OCI-LY3 (cell line): ENCODE data around the gene CRIM1.

Experiments
- H2AFZ ChIP-seq: fragments of 200-600, 300-600 bp; shearing (Covaris generic); 2 replicates; pipeline ENCODE4 v1.6.0; 2014; ENCODE audit warnings: antibody characterized with exemption, low read depth, low read length
- H3K27ac ChIP-seq: fragments of 200-600, 300-600 bp; sonication (generic); 2 replicates; pipeline ENCODE4 v1.5.1; 2014; ENCODE audit warnings: mild to moderate bottlenecking, low read length, moderate library complexity, mixed read lengths
- H3K27me3 ChIP-seq: fragments of 200-600, 300-600 bp; sonication (generic); 2 replicates; pipeline ENCODE4 v1.6.1; 2014; ENCODE audit warnings: low read depth, low read length, mixed read lengths
- H3K36me3 ChIP-seq: fragments of 200-600, 300-600 bp; sonication (generic); replicated peaks from 2 replicates; pipeline ENCODE3; 2014; ENCODE audit warnings: low read depth, low read length, mixed read lengths
- H3K4me1 ChIP-seq: fragments of 300-600, 200-600 bp; sonication (generic); 2 replicates; pipeline ENCODE4 v1.6.1; 2014; ENCODE audit warnings: low read length, mixed read lengths
- H3K4me2 ChIP-seq: fragments of 200-600, 300-600 bp; sonication (generic); 2 replicates; pipeline ENCODE4 v1.6.1; 2014; ENCODE audit warnings: low read length, mixed read lengths
- H3K4me3 ChIP-seq: fragments of 300-600, 200-600 bp; sonication (generic); 2 replicates; pipeline ENCODE4 v1.5.1; 2014; ENCODE audit warnings: antibody characterized with exemption, mild to moderate bottlenecking, low read length, moderate library complexity
- H3K79me2 ChIP-seq: fragments of 300-600, 200-600 bp; shearing (Covaris generic); 2 replicates; pipeline ENCODE4 v1.6.1; 2014; ENCODE audit warnings: mild to moderate bottlenecking, low read length, mixed read lengths
- H3K9ac ChIP-seq: fragments of 300-600, 200-600 bp; shearing (Covaris generic); 2 replicates; pipeline ENCODE4 v1.6.0; 2014; ENCODE audit warnings: mild to moderate bottlenecking, low read length, moderate library complexity
- H3K9me3 ChIP-seq: fragments of 200-600, 300-600 bp; shearing (Covaris generic); 2 replicates; pipeline ENCODE4 v1.6.1; 2014; ENCODE audit warnings: low read length, mixed read lengths; ENCODE audit not compliant: insufficient read depth
- H4K20me1 ChIP-seq: fragments of 200-600, 300-600 bp; sonication (generic); 2 replicates; pipeline ENCODE4 v1.6.1; 2016; ENCODE audit warnings: low read length, mixed read lengths; ENCODE audit not compliant: insufficient read depth
- EZH2phosphoT487 ChIP-seq: fragments of 200-600 bp; shearing (Covaris generic); IDR thresholded peaks from 2 replicates; pipeline ENCODE4 v1.6.1; 2018; ENCODE audit warnings: antibody characterized with exemption, mixed run types, low read depth
- TF ChIP-seq, protein P1 (sequence below): fragments of 200-600, 300-600 bp; sonication (generic); IDR thresholded peaks from 2 replicates; pipeline ENCODE4 v1.5.1; 2014; ENCODE audit warnings: antibody characterized with exemption, low read length, low read depth

CRIM1 gene

DNA sequence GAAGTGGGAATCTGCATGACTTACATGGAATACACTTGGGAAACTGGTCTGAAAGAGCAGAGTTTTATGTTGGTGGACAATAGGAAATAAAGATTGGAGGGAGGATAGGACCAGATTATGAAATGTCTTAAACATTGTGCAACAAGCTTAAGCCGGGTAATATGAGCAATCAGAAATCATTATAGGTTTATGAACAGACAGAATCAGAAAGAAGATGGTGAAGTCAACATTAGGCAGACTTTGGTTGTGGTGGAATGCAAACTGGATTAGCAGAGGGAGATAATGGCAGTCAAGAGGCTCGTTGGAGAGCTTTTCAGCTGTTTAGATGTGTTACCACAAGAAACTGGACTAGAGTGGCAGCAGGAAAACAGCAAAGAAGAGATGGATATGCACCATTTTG lies 43.5 kb downstream of the CRIM1 start:
- Histone ChIP-seq H3K79me2 (no peaks in the 10 kb centered on the region), H3K4me3 (no peak overlapping the region), H2AFZ (no peak overlapping the region), H3K4me1 (peaks cover 5% of the 10 kb centered on the region), H3K4me2 (no peak overlapping the region), H3K36me3 (no peaks in the 10 kb centered on the region), H3K9me3 (no peaks in the 10 kb centered on the region), H3K27ac (no peak overlapping the region), H3K27me3 (peaks cover 63% of the 10 kb centered on the region), H3K9ac (no peak overlapping the region), H4K20me1 (no peaks in the 10 kb centered on the region)
- no peak for TF ChIP-seq EZH2phosphoT487
- TF ChIP-seq, protein P1, sequence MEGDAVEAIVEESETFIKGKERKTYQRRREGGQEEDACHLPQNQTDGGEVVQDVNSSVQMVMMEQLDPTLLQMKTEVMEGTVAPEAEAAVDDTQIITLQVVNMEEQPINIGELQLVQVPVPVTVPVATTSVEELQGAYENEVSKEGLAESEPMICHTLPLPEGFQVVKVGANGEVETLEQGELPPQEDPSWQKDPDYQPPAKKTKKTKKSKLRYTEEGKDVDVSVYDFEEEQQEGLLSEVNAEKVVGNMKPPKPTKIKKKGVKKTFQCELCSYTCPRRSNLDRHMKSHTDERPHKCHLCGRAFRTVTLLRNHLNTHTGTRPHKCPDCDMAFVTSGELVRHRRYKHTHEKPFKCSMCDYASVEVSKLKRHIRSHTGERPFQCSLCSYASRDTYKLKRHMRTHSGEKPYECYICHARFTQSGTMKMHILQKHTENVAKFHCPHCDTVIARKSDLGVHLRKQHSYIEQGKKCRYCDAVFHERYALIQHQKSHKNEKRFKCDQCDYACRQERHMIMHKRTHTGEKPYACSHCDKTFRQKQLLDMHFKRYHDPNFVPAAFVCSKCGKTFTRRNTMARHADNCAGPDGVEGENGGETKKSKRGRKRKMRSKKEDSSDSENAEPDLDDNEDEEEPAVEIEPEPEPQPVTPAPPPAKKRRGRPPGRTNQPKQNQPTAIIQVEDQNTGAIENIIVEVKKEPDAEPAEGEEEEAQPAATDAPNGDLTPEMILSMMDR, result no peak

- Histone ChIP-seq H3K9me3 (no peaks in the 10 kb centered on the region), H3K27ac (no peak overlapping the region), H3K79me2 (no peaks in the 10 kb centered on the region), H3K4me1 (peaks cover 21% of the 10 kb centered on the region), H3K4me2 (no peak overlapping the region), H4K20me1 (no peaks in the 10 kb centered on the region), H3K4me3 (no peak overlapping the region), H3K27me3 (peaks cover 56% of the 10 kb centered on the region), H2AFZ (no peak overlapping the region), H3K9ac (no peak overlapping the region), H3K36me3 (no peaks in the 10 kb centered on the region)
- TF ChIP-seq, protein P1, result no peak
- no peak for TF ChIP-seq EZH2phosphoT487
Measured at GRCh38 chr2:36403675-36404230, 48.2 kb downstream of the CRIM1 start.

GRCh38 chr2:36404318-36404717 lies 48.7 kb downstream of the CRIM1 start:
- Histone ChIP-seq H3K36me3 (no peaks in the 10 kb centered on the region), H4K20me1 (no peaks in the 10 kb centered on the region), H3K9me3 (no peaks in the 10 kb centered on the region), H3K27ac (no peak overlapping the region), H3K4me3 (peak overlapping the region; percentile 39), H3K9ac (no peak overlapping the region), H3K79me2 (no peaks in the 10 kb centered on the region), H3K4me1 (peaks cover 21% of the 10 kb centered on the region), H3K4me2 (peak overlapping the region; percentile 71), H3K27me3 (peaks cover 51% of the 10 kb centered on the region), H2AFZ (no peak overlapping the region)
- TF ChIP-seq EZH2phosphoT487, result no peak
- TF ChIP-seq, protein P1, result no peak

DNA sequence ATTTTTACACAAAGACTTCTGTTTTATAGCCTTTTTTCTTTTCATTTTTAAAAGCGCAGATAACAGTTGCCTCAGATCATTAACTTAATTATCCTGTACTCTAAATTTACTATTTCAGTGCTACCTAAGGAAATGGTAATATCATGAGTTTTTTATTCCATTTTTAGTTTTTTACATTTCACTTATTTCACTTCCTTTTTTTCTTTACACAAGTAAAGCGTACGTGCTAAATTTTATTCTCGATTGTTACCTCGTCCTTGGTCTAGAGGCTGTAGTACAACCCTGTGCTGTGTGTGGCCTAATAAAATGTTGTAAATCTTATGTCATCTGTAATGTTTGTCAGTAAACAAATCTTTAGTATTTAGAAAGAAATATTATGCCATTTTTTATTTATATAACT lies 49.2 kb downstream of the CRIM1 start:
- Histone ChIP-seq H3K36me3 (no peaks in the 10 kb centered on the region), H3K27ac (no peak overlapping the region), H3K4me3 (peak overlapping the region; percentile 39), H2AFZ (no peak overlapping the region), H3K27me3 (peaks cover 51% of the 10 kb centered on the region), H4K20me1 (no peaks in the 10 kb centered on the region), H3K4me1 (peaks cover 21% of the 10 kb centered on the region), H3K9ac (no peak overlapping the region), H3K9me3 (no peaks in the 10 kb centered on the region), H3K79me2 (no peaks in the 10 kb centered on the region), H3K4me2 (peak overlapping the region; percentile 71)
- TF ChIP-seq, protein P1, result no peak
- no peak for TF ChIP-seq EZH2phosphoT487
